H1 (cell line): ENCODE data around the gene ATP9B. TPM values are rescaled to one million over a fixed set of nuclear protein-coding genes. Genes with fewer than 3 reads are reported as not detected.

Source experiments
- CTCF ChIA-PET: fragments of 300-600 bp; sonication (Branson Sonifier 250); formaldehyde crosslinking; loops from one replicate; lab custom pipeline; 2021; ENCODE audit not compliant: partially characterized antibody; lab: Charles Lee
- POLR2A ChIA-PET: fragments of 300-600 bp; sonication (Branson Sonifier 250); formaldehyde crosslinking; loops from one replicate; lab custom pipeline; 2021; ENCODE audit warnings: inconsistent platforms; ENCODE audit not compliant: partially characterized antibody; lab: Charles Lee
- DNase-seq, 2 experiments: peaks; one replicate each; pipeline versions ENCODE4 v3.0.0 to v3.0.0-alpha.2; 2010 to 2022; ENCODE audit warnings: low spot score in 2 of 2, low read depth in 1 of 2, mixed read lengths in 1 of 2
- FAIRE-seq: peaks from 2 replicates; lab custom pipeline; 2011; peaks lifted over from hg19 to GRCh38; lab: Jason Lieb, UNC
- H2AFZ ChIP-seq: 2 replicates; pipeline ENCODE4 v1.8.1; 2012; ENCODE audit warnings: low read length, inconsistent platforms
- H2AK5ac ChIP-seq: 2 replicates; pipeline ENCODE4 v1.6.1; 2013; ENCODE audit warnings: low read depth, low read length
- H2BK120ac ChIP-seq: replicated peaks from 2 replicates; pipeline ENCODE3; 2013; ENCODE audit warnings: low read depth, low read length, inconsistent platforms
- H2BK12ac ChIP-seq: 2 replicates; pipeline ENCODE4 v1.6.1; 2013; ENCODE audit warnings: low read depth, low read length
- H2BK15ac ChIP-seq: 2 replicates; pipeline ENCODE4 v1.6.1; 2013; ENCODE audit warnings: low read length
- H2BK20ac ChIP-seq: 2 replicates; pipeline ENCODE4 v1.6.1; 2013; ENCODE audit warnings: low read length
- H2BK5ac ChIP-seq: 2 replicates; pipeline ENCODE4 v1.6.1; 2013; ENCODE audit warnings: low read depth, low read length
- H3K14ac ChIP-seq: 2 replicates; pipeline ENCODE4 v1.6.1; 2013; ENCODE audit warnings: inconsistent platforms; ENCODE audit not compliant: insufficient read length
- H3K18ac ChIP-seq: 2 replicates; pipeline ENCODE4 v1.6.1; 2013; ENCODE audit warnings: low read length; ENCODE audit errors: extremely low read depth
- H3K23ac ChIP-seq: 2 replicates; pipeline ENCODE4 v1.6.1; 2013; ENCODE audit warnings: inconsistent platforms; ENCODE audit not compliant: insufficient read length
- H3K23me2 ChIP-seq: 2 replicates; pipeline ENCODE4 v1.6.1; 2013; ENCODE audit warnings: low read depth, low read length
- H3K27ac ChIP-seq: 2 replicates; pipeline ENCODE4 v1.6.1; 2011; ENCODE audit warnings: low read depth, low read length, inconsistent platforms
- H3K27me3 ChIP-seq, 4 experiments: replicated peaks in 1 of 4; 1 replicate in 1 of 4; 2 replicates in 3 of 4; pipeline versions ENCODE4 v1.6.1 to v1.8.1; 2011 to 2013; ENCODE audit warnings: low read length in 3 of 4, mild to moderate bottlenecking in 3 of 4, inconsistent platforms in 2 of 4, mixed read lengths in 2 of 4, moderate library complexity in 1 of 4; ENCODE audit not compliant: control insufficient read depth in 3 of 4, insufficient read depth in 3 of 4; ENCODE audit errors: extremely low read depth in 1 of 4
- H3K36me3 ChIP-seq, 4 experiments: 2 replicates each; pipeline versions ENCODE4 v1.6.1 to v1.8.1; 2011 to 2013; ENCODE audit warnings: mild to moderate bottlenecking in 4 of 4, low read length in 3 of 4, moderate library complexity in 2 of 4, control low read depth in 1 of 4, inconsistent platforms in 1 of 4; ENCODE audit not compliant: insufficient read depth in 4 of 4, control insufficient read depth in 2 of 4
- H3K4ac ChIP-seq: replicated peaks from 2 replicates; pipeline ENCODE3; 2013; ENCODE audit warnings: low read length, low read depth, mixed read lengths, inconsistent platforms; ENCODE audit not compliant: insufficient read length
- H3K4me1 ChIP-seq, 4 experiments: replicated peaks in 1 of 4; 1 replicate in 1 of 4; 2 replicates in 3 of 4; pipeline versions ENCODE4 v1.6.1 to v1.8.1; 2011 to 2013; ENCODE audit warnings: low read length in 3 of 4, inconsistent platforms in 2 of 4, mixed read lengths in 1 of 4; ENCODE audit not compliant: insufficient read depth in 4 of 4, control insufficient read depth in 3 of 4
- H3K4me2 ChIP-seq, 2 experiments: 2 replicates each; pipeline versions ENCODE4 v1.6.1 to v1.8.1; 2011 to 2013; ENCODE audit warnings: low read depth in 2 of 2, low read length in 2 of 2, control low read depth in 1 of 2, inconsistent platforms in 1 of 2, mild to moderate bottlenecking in 1 of 2; ENCODE audit not compliant: insufficient read depth in 1 of 2
- H3K4me3 ChIP-seq, 4 experiments: fragments of 200-600, 300-600 bp in 1 of 4; sonication (generic), shearing (Covaris generic), sonication (Bioruptor Twin) in 1 of 4; 2 replicates each; pipeline versions ENCODE4 v1.5.1 to v1.8.1; 2011 to 2016; ENCODE audit warnings: low read length in 4 of 4, low read depth in 3 of 4, control low read depth in 2 of 4, inconsistent platforms in 2 of 4, mild to moderate bottlenecking in 2 of 4, mixed read lengths in 1 of 4, moderate library complexity in 1 of 4; ENCODE audit not compliant: insufficient read depth in 2 of 4; ENCODE audit errors: extremely low read depth in 1 of 4
- H3K56ac ChIP-seq: replicated peaks from 2 replicates; pipeline ENCODE3; 2013; ENCODE audit warnings: low read depth, mild to moderate bottlenecking, mixed read lengths, low read length, inconsistent platforms; ENCODE audit not compliant: insufficient read length
- H3K79me1 ChIP-seq: 2 replicates; pipeline ENCODE4 v1.6.1; 2013; ENCODE audit warnings: low read depth, low read length, control low read depth
- H3K79me2 ChIP-seq, 2 experiments: 2 replicates each; pipeline versions ENCODE4 v1.6.1 to v1.8.1; 2012 to 2013; ENCODE audit warnings: low read length in 2 of 2, mild to moderate bottlenecking in 2 of 2, inconsistent platforms in 1 of 2; ENCODE audit not compliant: insufficient read depth in 2 of 2, control insufficient read depth in 1 of 2
- H3K9ac ChIP-seq, 4 experiments: replicated peaks in 1 of 4; 1 replicate in 1 of 4; 2 replicates in 3 of 4; pipeline versions ENCODE4 v1.6.1 to v1.8.1; 2011 to 2013; ENCODE audit warnings: low read depth in 3 of 4, low read length in 3 of 4, control low read depth in 2 of 4, mild to moderate bottlenecking in 2 of 4, moderate library complexity in 2 of 4, inconsistent platforms in 1 of 4; ENCODE audit errors: extremely low read depth in 1 of 4
- H3K9me3 ChIP-seq, 2 experiments: 2 replicates each; pipeline versions ENCODE4 v1.6.1 to v1.8.1; 2012 to 2013; ENCODE audit warnings: mild to moderate bottlenecking in 2 of 2, moderate library complexity in 2 of 2, control low read depth in 1 of 2, inconsistent platforms in 1 of 2, low read depth in 1 of 2, low read length in 1 of 2, mixed read lengths in 1 of 2; ENCODE audit not compliant: insufficient read depth in 2 of 2
- H4K20me1 ChIP-seq, 2 experiments: replicated peaks in 1 of 2; 2 replicates each; pipeline versions ENCODE3 to v1.8.1; 2011 to 2013; ENCODE audit warnings: inconsistent platforms in 2 of 2, low read length in 2 of 2, mild to moderate bottlenecking in 1 of 2; ENCODE audit not compliant: insufficient read depth in 2 of 2, control insufficient read depth in 1 of 2
- H4K5ac ChIP-seq: 2 replicates; pipeline ENCODE4 v1.6.1; 2013; ENCODE audit warnings: low read length, low read depth, mixed read lengths, inconsistent platforms; ENCODE audit not compliant: insufficient read length
- H4K8ac ChIP-seq: 2 replicates; pipeline ENCODE4 v1.8.0; 2013; ENCODE audit warnings: mild to moderate bottlenecking, moderate library complexity, low read length, inconsistent platforms; ENCODE audit not compliant: insufficient read depth; ENCODE audit errors: extremely low read depth
- H4K91ac ChIP-seq: replicated peaks from 2 replicates; pipeline ENCODE3; 2013; ENCODE audit warnings: low read length, mixed read lengths, inconsistent platforms; ENCODE audit not compliant: insufficient read length
- CBX8 ChIP-seq: fragments of 300-800, 300-1000 bp; sonication (generic); IDR thresholded peaks from 2 replicates; pipeline ENCODE4 v1.7.1; 2016; ENCODE audit warnings: low read depth, low read length, borderline replicate concordance
- KDM4A ChIP-seq: IDR thresholded peaks from one replicate; pipeline ENCODE4 v1.7.1; 2012; ENCODE audit warnings: low read depth, mild to moderate bottlenecking, moderate library complexity, low read length, inconsistent platforms; ENCODE audit not compliant: severe bottlenecking
- MAX ChIP-seq: IDR thresholded peaks from 2 replicates; pipeline ENCODE4 v1.6.1; 2012; ENCODE audit warnings: inconsistent platforms
- TBP ChIP-seq: IDR thresholded peaks from 2 replicates; pipeline ENCODE4 v1.6.1; 2011; ENCODE audit warnings: low read depth, low read length, improper control_type of control experiment
- WGBS, 2 experiments: shearing (Covaris generic) in 1 of 2; methylation state at CpG; one replicate each; pipeline versions ENCODE4 v1.1.6 to v1.1.7; 2013 to 2015; ENCODE audit warnings: low lambda C conversion rate in 2 of 2, mixed read lengths in 2 of 2, inconsistent platforms in 1 of 2, low coverage in 1 of 2, missing lambda C conversion rate in 1 of 2; ENCODE audit not compliant: insufficient replicate concordance in 2 of 2, insufficient coverage in 1 of 2, insufficient read length in 1 of 2; ENCODE audit errors: extremely low coverage in 1 of 2, missing lambda C conversion rate in 1 of 2; 5-methylcytosine and 5-hydroxymethylcytosine counted together
- polyA plus RNA-seq, 7 experiments: library from polyadenylated mRNA; depleted of rRNA in 3 of 7; stranded (reverse) in 5 of 7; unstranded in 2 of 7; fragments of >200 nt in 5 of 7; fragments of 200-250 nt in 2 of 7; gene quantifications; 1 replicate in 5 of 7; 2 replicates in 1 of 7; 4 replicates in 1 of 7; pipeline versions ENCODE4 v1.2.1 to v1.2.3, GENCODE V29; 2011 to 2013; ENCODE audit warnings: missing spikeins in 2 of 7, mixed read lengths in 2 of 7
- total RNA-seq: library from RNA; stranded (reverse); fragmentation: NEBNext Ultra II Directional; extraction: Animal tissue kit (Norgen Biotek cat#: 25700); gene quantifications from 2 replicates; pipeline ENCODE4 v1.2.1, GENCODE V29; 2021

Gene ATP9B
- total and polyA plus RNA-seq, 2 of the 8 experiments (the other 6 are each of a cell fraction or from before 2014, with no cell fraction given), result 15.1 to 21.7 TPM

GRCh38 chr18:79395761-79396404 lies 326.7 kb downstream of the ATP9B start, which contains the start of gene NFATC1:
Gene NFATC1 (plus strand): TSS chr18:79395930. CDS start chr18:79396225, 295 bp downstream.
- H3K9me3 ChIP-seq, result no peaks in the 10 kb centered on the region
- no peak within 1 kb of the TSS for H2AK5ac ChIP-seq
- peak within 1 kb of the TSS; percentile 62 for H4K8ac ChIP-seq
- H2BK5ac ChIP-seq, result no peak within 1 kb of the TSS
- POLR2A ChIA-PET, result interaction anchor here (0.9 kb wide), 1 partner anchor 51 kb away, joined by 3 read pairs; no protein-coding TSS in a partner anchor
- CTCF ChIA-PET, result interaction anchor here (0.8 to 8.9 kb wide), 4 partner anchors 12 to 133 kb away, joined by 3 to 62 read pairs (median 16); no protein-coding TSS in a partner anchor
- H3K14ac ChIP-seq, result no peak within 1 kb of the TSS
- no peak within 1 kb of the TSS for H2BK120ac ChIP-seq
- FAIRE-seq (no peak), DNase-seq (peak in 1 of 2 experiments; percentile 79)
- H2BK15ac ChIP-seq, result no peak within 1 kb of the TSS
- H3K4me2 ChIP-seq, result peak within 1 kb of the TSS; percentile 78 to 87
- H3K23me2 ChIP-seq, result peaks cover 5% of the 10 kb centered on the region; the same call in 1 of the 2 replicates
- H3K18ac ChIP-seq, result peak within 1 kb of the TSS; percentile 78; the same call in 1 of the 2 replicates
- H3K4me3 ChIP-seq, result peak within 1 kb of the TSS; percentile 23 to 66 (median 24)
- H4K91ac ChIP-seq, result no peak within 1 kb of the TSS
- no peaks in the 10 kb centered on the region for H3K79me2 ChIP-seq
- H2BK12ac ChIP-seq, result 0 out of 2 replicates have a peak within 1 kb of the TSS, but pooled peaks have one; percentile 17
- H3K4ac ChIP-seq, result no peak within 1 kb of the TSS
- TF ChIP-seq MAX (0 out of 2 replicates have a peak, but pooled peaks have one; percentile 15), TBP (0 out of 2 replicates have a peak, but pooled peaks have one; percentile 29), KDM4A (peak; percentile 62), CBX8 (no peak)
- no peak within 1 kb of the TSS for H3K27ac ChIP-seq
- H3K56ac ChIP-seq, result no peak within 1 kb of the TSS
- no peak within 1 kb of the TSS for H4K5ac ChIP-seq
- no peaks in the 10 kb centered on the region for H3K79me1 ChIP-seq
- H3K4me1 ChIP-seq, result peaks cover 0 to 12% (median 8%) of the 10 kb centered on the region in 4 experiments; a peak in 5 of 7 replicates
- no peaks in the 10 kb centered on the region; a peak in 1 of 8 replicates for H3K36me3 ChIP-seq
- 0% methylated on average over 30 of the region's 91 CpGs; no CpG with 5 or more reads in 1 of the 2 experiments for WGBS, 2 experiments
- no peak within 1 kb of the TSS for H3K23ac ChIP-seq
- peaks cover 2 to 5% of the 10 kb centered on the region in 2 experiments for H4K20me1 ChIP-seq
- H3K9ac ChIP-seq, result peak within 1 kb of the TSS in 1 of 4 experiments; percentile 54; a peak in 1 of 7 replicates
- no peak within 1 kb of the TSS for H2BK20ac ChIP-seq
- H2AFZ ChIP-seq, result no peak within 1 kb of the TSS
- peaks cover 45 to 76% (median 68%) of the 10 kb centered on the region in 4 experiments for H3K27me3 ChIP-seq
